GM19395 (cell line): ENCODE measurements around the gene CERS5.
"Not testable (repeated sequence)": the region's sequence is repeated elsewhere in the genome, so short reads cannot be mapped to it uniquely, and the experiment has no call there.

Experiments used
- ATAC-seq: cut with Tn5 transposase; IDR thresholded peaks from one replicate; pipeline ENCODE4 v1.9.1; 2021; ENCODE audit warnings: mild to moderate bottlenecking, moderate library complexity; ENCODE audit not compliant: unreplicated experiment

Gene CERS5

DNA sequence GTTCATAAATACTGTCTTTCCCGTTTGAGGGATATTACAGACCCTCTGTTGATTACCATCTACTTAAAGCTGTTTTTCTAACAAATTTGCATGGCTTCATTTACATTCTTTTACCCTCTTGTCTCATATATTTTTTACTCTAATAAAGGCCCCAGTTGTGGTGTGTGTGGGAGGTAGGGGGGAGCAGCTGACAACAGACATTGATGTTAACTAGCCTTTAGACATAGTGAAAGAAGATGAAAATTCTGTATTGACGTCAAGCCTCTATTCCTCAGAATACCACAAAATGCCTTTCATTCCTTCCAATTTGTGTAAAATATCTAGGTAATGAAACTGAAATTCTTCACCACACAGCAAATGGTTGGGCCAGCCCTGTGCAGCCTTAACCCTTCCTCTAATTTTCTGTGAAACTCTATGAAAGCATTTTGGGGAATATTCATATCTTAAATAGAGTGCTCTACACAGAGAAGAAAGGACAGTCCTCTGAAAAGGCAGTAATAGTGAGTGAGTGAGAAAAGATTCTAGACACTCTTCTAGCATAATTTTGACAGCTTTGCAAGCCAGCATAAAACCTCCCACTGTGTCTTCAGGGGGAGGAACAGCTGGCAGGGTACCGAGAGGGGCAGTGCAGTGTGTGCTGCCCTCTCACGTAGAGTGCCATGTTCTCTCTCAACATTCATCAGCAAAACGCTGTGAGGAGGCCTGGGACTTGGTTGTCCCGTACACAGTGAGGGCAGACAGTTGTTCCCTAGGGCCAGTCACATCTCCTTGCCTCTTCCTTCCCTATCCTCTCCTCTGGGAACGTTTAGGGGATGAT lies 20.1 kb upstream of the CERS5 start:
- peak; percentile 59 for ATAC-seq

DNA sequence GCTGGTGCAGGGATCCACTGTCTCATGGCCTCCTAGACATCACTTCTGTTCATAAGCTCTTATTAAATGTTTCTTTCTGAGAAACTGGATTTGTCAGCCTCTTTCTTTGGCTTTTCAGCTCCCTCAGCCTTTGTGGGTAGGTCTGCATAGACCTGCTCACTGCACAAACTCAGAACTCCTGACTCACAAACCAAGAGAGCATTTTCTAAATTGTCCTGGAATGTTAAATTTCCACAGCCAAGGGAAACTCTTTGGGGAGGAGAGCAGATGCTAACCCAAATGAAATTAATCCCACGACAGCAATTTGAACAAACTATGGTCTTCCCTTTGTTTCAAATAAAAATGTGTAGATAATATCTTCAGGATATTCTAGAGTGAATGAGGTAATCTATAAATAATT lies 19.5 kb upstream of the CERS5 start:
- ATAC-seq: no peak

GRCh38 chr12:50185970-50186663 lies 18.9 kb upstream of the CERS5 start:
- no peak for ATAC-seq

- ATAC-seq: no peak
These were observed 18.2 kb upstream of the CERS5 start for GRCh38 chr12:50185301-50185895.

DNA sequence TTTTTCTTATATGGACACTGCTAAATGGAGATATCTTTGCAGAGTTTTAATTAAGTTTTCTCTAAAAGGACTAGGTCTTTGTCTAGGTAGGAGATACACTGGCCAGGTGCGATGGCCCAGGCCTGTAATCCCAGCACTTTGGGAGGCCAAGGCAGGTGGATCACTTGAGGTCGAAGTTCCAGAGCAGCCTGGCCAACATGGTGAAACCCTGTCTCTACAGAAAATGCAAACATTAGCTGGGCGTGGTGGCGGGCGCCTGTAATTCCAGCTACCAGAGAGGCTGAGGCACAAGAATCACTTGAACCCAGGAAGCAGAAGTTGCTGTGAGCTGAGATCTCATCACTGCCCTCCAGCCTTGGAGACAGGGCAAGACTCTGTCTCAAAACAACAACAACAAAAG lies 17.1 kb upstream of the CERS5 start:
- no peak for ATAC-seq

DNA sequence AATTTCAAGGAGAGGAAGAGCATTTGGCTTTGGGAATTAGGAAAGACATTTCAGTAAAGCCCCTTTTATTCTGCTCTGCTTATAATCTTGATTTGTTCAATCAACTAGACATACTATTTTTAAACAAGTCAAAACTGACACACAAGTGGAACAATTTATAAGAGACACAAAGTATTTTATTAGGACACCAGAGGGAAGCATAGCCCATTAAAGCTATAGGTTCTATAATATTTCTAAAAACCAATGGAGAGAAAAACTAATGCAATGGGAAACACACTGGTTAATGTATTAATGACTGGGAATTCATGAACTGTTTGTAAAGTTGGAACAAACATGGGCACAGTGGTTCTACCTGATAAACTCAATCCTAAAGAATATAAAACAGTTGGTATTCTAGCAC lies 15.3 kb upstream of the CERS5 start:
- no peak for ATAC-seq

DNA sequence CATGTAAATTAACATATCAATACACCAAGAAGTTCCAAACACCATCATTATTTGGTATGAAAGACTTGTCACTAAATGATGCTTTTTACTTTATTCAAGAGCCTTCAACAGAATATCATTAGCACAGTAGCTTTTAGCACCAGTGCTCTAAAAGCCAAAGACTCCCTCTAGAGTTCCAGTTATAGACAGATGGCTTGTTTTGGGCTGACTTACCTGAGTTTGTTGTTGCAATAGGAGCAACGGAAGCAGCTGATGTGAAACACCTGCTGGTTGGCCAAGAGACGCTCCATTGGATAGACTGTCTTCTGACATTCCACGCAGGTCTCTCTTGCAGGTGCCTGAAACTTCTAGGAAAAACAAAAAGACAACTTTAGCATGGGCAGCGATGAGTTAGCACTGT lies 14.5 kb upstream of the CERS5 start:
- ATAC-seq: no peak

GRCh38 chr12:50175716-50176026 lies 8.5 kb upstream of the CERS5 start:
- no peak for ATAC-seq

DNA sequence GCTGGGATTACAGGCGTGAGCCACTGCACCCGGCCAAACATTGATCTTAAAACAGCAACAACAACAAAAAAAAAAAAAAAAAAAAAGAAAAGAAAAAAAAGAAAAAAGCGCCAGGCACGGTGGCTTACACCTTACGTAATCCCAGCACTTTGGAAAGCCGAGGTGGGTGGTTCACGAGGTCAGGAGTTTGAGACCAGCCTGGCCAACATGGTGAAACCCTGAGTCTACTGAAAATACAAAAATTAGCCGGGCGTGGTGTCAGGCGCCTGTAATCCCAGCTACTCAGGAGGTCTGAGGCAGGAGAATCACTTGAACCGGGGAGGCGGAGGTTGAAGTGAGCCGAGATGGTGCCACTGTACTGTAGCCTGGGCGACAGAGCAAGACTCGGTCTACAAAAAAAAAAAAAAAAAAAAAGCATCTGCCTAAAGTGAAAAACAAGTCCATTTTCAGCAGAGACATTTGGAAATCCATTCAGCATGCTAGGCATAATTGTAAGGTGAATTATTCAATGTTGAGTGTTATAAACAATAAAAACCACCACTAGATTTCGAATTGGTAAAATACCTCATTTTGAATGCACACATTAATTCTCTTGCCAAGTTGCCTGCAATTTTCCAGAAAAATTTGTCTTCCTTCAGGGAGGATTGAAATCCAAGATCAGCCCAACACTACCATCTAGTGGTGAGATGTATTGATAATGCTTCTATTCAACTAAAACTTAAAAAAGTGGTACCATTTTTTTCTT lies 8.0 kb upstream of the CERS5 start:
- ATAC-seq: no peak

DNA sequence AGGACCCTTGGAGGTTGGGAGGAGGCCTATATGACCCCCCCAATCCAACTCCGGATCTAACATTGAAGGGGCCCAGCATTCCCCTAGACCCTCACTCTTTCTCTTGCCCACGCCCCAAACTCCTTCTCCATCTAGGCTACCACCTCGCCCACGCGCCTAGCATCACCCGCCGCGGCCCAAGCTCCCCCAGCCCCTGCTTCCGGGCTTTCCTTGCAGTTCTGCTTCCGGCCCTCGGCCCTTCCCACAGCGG lies 445 bp downstream of the CERS5 start:
- ATAC-seq: peak; percentile 45

DNA sequence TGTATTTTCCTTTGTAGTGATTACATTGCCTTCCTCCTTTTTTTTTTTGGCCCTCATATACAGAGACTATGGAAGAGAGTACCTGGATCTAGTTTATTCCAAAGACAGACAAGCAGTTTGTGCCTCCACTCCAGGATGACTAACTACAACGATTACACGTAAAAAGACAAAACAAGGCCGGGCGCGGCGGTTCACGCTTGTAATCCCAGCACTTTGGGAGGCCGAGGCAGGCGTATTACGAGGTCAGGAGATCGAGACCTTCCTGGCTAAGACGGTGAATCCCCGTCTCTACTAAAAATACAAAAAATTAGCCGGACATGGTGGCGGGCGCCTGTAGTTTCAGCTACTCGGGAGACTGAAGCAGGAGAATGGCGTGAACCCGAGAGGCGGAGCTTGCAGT lies 2.2 kb downstream of the CERS5 start:
- ATAC-seq: no peak

- no peak for ATAC-seq
These were observed 4.9 kb downstream of the CERS5 start for GRCh38 chr12:50162230-50162629.

GRCh38 chr12:50160643-50161042 lies 6.5 kb downstream of the CERS5 start:
- ATAC-seq: no peak

DNA sequence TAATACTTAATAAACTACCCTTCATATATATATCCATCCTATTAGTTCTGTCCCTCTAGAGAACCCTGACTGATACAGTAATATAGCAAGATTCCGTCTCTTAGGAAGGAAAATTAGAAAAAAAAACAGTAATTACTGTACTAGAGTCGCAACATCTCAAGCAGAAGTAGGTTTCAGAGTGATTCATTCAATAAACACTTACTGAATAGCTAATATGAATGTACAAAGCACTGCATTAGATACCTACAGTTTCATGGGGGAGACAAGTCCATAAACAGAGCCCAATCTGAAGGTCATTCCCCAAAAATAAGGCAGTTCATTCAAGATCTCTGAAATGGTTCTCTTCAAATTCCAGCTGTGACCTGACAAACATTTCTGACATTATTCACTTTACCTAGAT lies 9.9 kb downstream of the CERS5 start:
- ATAC-seq: no peak

GRCh38 chr12:50156641-50157040 lies 10.5 kb downstream of the CERS5 start:
- ATAC-seq: no peak

DNA sequence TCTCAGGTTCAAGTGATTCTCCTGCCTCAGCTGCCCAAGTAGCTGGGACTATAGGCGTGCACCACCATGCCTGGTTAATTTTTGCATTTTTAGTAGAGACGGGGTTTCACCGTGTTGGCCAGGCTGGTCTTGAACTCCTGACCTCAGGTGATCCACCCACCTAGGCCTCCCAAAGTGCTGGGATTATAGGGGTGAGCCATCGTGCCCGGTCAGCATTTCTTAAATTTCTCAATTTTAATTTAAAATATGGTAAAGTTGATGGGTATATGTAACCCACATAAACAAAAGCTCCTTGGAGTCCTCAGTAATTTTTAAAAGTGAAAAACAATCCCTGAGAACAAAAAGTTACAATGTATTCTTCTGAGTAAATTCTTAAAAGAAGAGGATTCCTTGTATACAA lies 12.2 kb downstream of the CERS5 start:
- not testable (repeated sequence) for ATAC-seq

GRCh38 chr12:50151047-50151687 lies 16.0 kb downstream of the CERS5 start:
- no peak for ATAC-seq

DNA sequence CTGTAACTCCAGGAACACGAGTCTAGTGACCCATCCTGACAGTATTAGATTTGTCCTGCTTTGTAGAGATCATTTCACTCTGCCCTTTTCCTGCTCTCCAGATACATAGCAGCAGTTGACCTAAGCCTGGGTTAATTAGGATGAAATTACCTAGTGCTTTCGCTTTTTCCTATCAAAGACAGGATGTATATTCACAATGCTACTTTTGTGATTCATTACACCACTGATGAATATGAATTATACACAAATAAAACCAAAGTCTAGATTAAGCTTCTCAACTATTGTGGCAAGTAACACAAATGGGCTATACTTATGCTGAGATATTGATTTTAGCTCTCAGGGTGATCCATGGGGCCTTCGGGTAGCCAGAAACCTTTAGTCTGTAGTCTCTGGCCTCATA lies 17.9 kb downstream of the CERS5 start:
- no peak for ATAC-seq

DNA sequence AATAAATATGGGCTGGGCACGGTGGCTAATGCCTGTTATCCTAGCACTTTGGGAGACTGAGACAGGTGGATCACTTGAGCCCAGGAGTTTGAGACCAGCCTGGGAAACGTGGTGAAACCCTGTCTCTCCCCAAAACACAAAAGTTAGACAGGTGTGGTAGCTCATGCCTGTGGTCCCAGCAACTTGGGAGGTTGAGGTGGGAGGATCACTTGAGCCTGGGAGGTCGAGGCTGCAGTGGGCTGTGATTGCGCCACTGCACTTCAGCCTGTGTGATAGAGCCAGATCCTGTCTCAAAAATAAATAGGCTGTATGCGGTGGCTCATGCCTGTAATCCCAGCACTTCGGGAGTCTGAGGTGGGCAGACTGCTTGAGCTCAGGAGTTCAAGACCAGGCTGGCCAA lies 19.2 kb downstream of the CERS5 start:
- not testable (repeated sequence) for ATAC-seq

DNA sequence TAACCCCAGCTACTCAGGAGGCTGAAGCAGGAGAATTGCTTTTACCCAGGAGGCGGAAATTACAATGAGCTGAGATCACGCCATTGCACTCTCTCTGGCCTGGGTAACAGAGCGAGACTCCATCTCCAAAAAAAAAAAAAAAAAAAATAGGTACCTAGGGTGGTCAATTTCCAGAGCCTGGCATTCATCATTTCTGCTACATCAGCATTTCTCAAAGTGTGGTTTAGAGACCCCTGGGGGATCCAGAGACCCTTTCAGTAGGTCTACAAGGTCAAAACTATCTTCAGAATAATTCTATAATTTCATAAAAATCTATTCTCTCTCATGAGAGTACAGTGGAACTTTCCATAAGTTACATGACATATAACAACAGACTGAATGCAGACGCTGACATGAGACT lies 19.9 kb downstream of the CERS5 start:
- no peak for ATAC-seq

DNA sequence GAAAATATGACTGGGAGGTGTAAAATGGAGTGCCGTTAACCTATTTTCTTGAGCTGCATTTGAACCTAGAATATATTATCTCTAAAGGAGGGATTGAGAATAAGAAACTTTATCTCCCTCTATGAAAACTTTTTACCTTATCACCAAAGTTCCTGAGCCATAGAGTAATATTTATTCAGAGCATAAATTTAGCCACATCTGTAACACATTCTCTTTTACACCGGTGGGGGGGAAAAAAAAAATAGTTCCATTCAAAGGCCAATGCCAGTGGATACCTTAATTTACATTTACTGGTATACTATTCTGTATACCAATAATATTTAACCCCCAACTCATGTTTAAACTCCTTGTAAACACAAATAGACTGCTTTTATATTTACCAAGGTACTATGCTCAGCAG lies 21.7 kb downstream of the CERS5 start:
- ATAC-seq: no peak
